Measurements from ENCODE around the gene INSRR.

Gene INSRR

DNA sequence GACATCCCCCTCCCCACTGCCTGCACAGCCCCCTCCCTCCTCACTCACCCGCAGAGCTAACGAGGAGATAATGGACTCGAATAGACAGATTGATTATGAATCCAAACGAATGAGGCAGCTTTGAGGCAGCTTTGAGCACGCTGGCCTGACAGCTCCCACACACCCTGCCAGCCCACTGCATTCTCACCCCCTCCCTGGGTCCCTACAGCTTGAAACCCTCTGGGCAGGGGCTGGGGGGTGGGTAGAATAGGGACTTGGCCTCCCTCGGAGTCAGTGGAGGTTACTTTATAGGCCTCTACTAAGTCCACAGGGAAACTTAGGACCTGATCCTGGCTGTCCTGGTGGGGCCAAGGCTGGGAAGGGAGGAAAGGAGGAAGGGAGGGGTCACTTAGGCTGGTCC lies 3.7 kb upstream of the INSRR start:
- no peak overlapping the region for H3K4me2 ChIP-seq (ENCODE audit: insufficient read depth, low read length, poor library complexity, severe bottlenecking)
- H3K23ac ChIP-seq (ENCODE audit: low read depth, low read length, poor library complexity) = no peak overlapping the region
- no peak overlapping the region for H3K27ac ChIP-seq (replicated peaks; ENCODE audit: low read length)
- H3K36me3 ChIP-seq (replicated peaks in 1 of 2; ENCODE audit: control insufficient read depth in 2 of 2, insufficient read depth in 2 of 2, low read length in 2 of 2) = no peaks in the 10 kb centered on the region
- H3K9ac ChIP-seq (ENCODE audit: low read depth, low read length, poor library complexity) = no peak overlapping the region
- WGBS, 2 donors (ENCODE audit: extremely low coverage in 2 of 2, insufficient read length in 2 of 2, insufficient replicate concordance in 1 of 2) = no CpG with 5 or more reads among the region's 6 CpGs
- H2BK12ac ChIP-seq (ENCODE audit: low read length) = no peak overlapping the region
- H2BK120ac ChIP-seq (ENCODE audit: low read depth, low read length) = no peak overlapping the region
- no peak overlapping the region for H2AK5ac ChIP-seq (ENCODE audit: low read depth, low read length)
- H3K4me3 ChIP-seq (ENCODE audit: low read length in 2 of 2) = no peak overlapping the region
- H3K18ac ChIP-seq (ENCODE audit: low read length) = no peak overlapping the region
- no peak overlapping the region for H2BK15ac ChIP-seq (ENCODE audit: low read length)
- H3K27me3 ChIP-seq (ENCODE audit: control insufficient read depth in 3 of 3, insufficient read depth in 3 of 3, low read depth in 1 of 3, low read length in 3 of 3) = peaks cover 11 to 90% (median 67%) of the 10 kb centered on the region in 3 experiments
- no peak overlapping the region for H2BK5ac ChIP-seq (ENCODE audit: low read length)
- H3K14ac ChIP-seq (ENCODE audit: low read length) = no peak overlapping the region
- no peak for DNase-seq (ENCODE audit: low spot score)
- H4K8ac ChIP-seq (ENCODE audit: low read depth, low read length) = no peak overlapping the region
- no peaks in the 10 kb centered on the region for H3K79me1 ChIP-seq (ENCODE audit: low read depth, low read length)
- peaks cover 27 to 33% of the 10 kb centered on the region in 2 donors for H3K4me1 ChIP-seq (ENCODE audit: control insufficient read depth in 2 of 2, insufficient read depth in 1 of 2, low read depth in 1 of 2, low read length in 2 of 2)
- no peaks in the 10 kb centered on the region for H3K9me3 ChIP-seq (replicated peaks in 1 of 2; ENCODE audit: control insufficient read depth in 2 of 2, insufficient read depth in 1 of 2, low read depth in 1 of 2, low read length in 2 of 2)
- no peak overlapping the region for H3K4ac ChIP-seq (ENCODE audit: low read length)
- H2AFZ ChIP-seq (ENCODE audit: low read length) = no peak overlapping the region
- no peak overlapping the region for H4K91ac ChIP-seq (ENCODE audit: low read depth, low read length, poor library complexity)

DNA sequence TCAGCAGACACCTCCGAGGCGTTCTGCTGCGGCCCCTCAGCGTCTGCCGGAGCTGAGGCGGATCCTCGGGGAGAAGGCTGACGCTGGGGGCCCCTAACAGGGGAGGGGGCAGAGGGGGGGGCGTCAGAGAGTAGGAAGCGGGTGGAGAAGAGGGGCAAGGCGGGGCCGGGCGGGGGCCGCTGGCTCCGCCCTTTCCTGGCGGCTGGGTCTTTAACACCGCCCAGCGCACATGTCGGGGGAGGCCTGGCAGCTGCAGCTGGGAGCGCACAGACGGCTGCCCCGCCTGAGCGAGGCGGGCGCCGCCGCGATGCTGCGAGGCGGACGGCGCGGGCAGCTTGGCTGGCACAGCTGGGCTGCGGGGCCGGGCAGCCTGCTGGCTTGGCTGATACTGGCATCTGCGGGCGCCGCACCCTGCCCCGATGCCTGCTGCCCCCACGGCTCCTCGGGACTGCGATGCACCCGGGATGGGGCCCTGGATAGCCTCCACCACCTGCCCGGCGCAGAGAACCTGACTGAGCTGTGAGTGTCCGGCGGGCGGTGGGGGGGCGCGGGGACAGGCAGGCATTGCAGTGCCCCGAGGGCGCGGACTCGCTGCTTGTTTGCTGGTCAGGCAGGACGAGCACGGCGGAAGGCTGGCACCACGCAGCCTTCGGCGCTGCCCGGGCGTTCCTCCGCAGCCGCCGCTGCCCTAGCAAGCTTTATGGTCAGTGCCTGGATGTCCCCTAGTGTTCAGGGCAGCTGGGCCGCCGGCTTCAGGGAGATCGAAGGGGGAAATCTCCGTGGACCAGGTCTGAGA lies 1.9 kb upstream of the INSRR start, which contains the start of gene NTRK1:
Gene NTRK1, plus strand, starts transcription at position 238 of the 796 bp plus-strand sequence. Its CDS starts 70 bp downstream, at position 308.
- Histone ChIP-seq H3K27me3 (ENCODE audit: control insufficient read depth in 3 of 3, insufficient read depth in 3 of 3, low read depth in 1 of 3, low read length in 3 of 3) (peaks cover 11 to 97% (median 78%) of the 10 kb centered on the region in 3 experiments), H2AFZ (ENCODE audit: low read length) (peak within 1 kb of the TSS; percentile 90), H4K91ac (ENCODE audit: low read depth, low read length, poor library complexity) (no peak within 1 kb of the TSS), H3K23ac (ENCODE audit: low read depth, low read length, poor library complexity) (peak within 1 kb of the TSS; percentile 86), H3K36me3 (replicated peaks in 1 of 2; ENCODE audit: control insufficient read depth in 2 of 2, insufficient read depth in 2 of 2, low read length in 2 of 2) (no peaks in the 10 kb centered on the region), H3K27ac (replicated peaks; ENCODE audit: low read length) (no peak within 1 kb of the TSS), H2BK5ac (ENCODE audit: low read length) (no peak within 1 kb of the TSS), H3K9me3 (replicated peaks in 1 of 2; ENCODE audit: control insufficient read depth in 2 of 2, insufficient read depth in 1 of 2, low read depth in 1 of 2, low read length in 2 of 2) (no peaks in the 10 kb centered on the region), H3K79me1 (ENCODE audit: low read depth, low read length) (no peaks in the 10 kb centered on the region), H3K4me3 (ENCODE audit: low read length in 2 of 2) (peak within 1 kb of the TSS; percentile 21 to 72), H4K8ac (ENCODE audit: low read depth, low read length) (no peak within 1 kb of the TSS), H3K4me2 (ENCODE audit: insufficient read depth, low read length, poor library complexity, severe bottlenecking) (peak within 1 kb of the TSS; percentile 88), H2BK120ac (ENCODE audit: low read depth, low read length) (no peak within 1 kb of the TSS), H3K9ac (ENCODE audit: low read depth, low read length, poor library complexity) (peak within 1 kb of the TSS; percentile 76), H2BK15ac (ENCODE audit: low read length) (peak within 1 kb of the TSS; percentile 79), H3K4me1 (ENCODE audit: control insufficient read depth in 2 of 2, insufficient read depth in 1 of 2, low read depth in 1 of 2, low read length in 2 of 2) (peaks cover 17 to 22% of the 10 kb centered on the region in 2 donors), H3K18ac (ENCODE audit: low read length) (peak within 1 kb of the TSS; percentile 89), H2BK12ac (ENCODE audit: low read length) (no peak within 1 kb of the TSS), H2AK5ac (ENCODE audit: low read depth, low read length) (peak within 1 kb of the TSS; percentile 57), H3K14ac (ENCODE audit: low read length) (peak within 1 kb of the TSS; percentile 27), H3K4ac (ENCODE audit: low read length) (no peak within 1 kb of the TSS)
- no peak for DNase-seq (ENCODE audit: low spot score)
- no CpG with 5 or more reads among the region's 69 CpGs for WGBS, 2 donors (ENCODE audit: extremely low coverage in 2 of 2, insufficient read length in 2 of 2, insufficient replicate concordance in 1 of 2)

DNA sequence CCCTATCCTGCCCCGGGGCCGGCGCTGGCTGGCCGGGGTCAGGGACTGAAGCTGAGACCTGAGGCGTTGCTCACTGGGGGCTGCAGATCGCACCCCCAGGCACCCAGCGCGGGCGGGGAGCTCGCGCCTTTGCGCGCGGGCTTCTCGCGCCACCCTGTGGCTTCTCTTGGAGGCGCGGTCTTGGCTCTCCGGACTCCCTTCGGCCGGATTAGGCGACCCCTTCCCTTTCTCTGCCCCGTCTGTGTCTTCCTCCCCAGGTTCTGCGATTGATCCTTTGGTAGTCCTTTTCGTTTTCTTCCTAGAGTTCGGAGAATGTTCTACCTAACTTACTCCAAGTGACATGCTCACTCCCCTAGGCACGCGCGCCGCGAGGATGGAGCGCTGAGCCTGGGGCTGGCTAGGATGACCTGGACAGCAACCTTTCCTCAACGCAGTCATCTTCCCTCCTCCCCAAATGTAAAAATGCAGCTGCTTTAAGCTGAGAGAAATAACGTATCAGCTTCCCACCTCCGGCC lies 1.3 kb upstream of the INSRR start:
- no peaks in the 10 kb centered on the region for H3K36me3 ChIP-seq (replicated peaks in 1 of 2; ENCODE audit: control insufficient read depth in 2 of 2, insufficient read depth in 2 of 2, low read length in 2 of 2)
- H2BK15ac ChIP-seq (ENCODE audit: low read length) = no peak overlapping the region
- H3K4me3 ChIP-seq (ENCODE audit: low read length in 2 of 2) = peak overlapping the region; percentile 1 to 72
- no peak overlapping the region for H3K14ac ChIP-seq (ENCODE audit: low read length)
- no peak overlapping the region for H4K91ac ChIP-seq (ENCODE audit: low read depth, low read length, poor library complexity)
- H3K27me3 ChIP-seq (ENCODE audit: control insufficient read depth in 3 of 3, insufficient read depth in 3 of 3, low read depth in 1 of 3, low read length in 3 of 3) = peaks cover 11 to 90% (median 78%) of the 10 kb centered on the region in 3 experiments
- no peaks in the 10 kb centered on the region for H3K79me1 ChIP-seq (ENCODE audit: low read depth, low read length)
- no peak overlapping the region for H3K4ac ChIP-seq (ENCODE audit: low read length)
- H2BK120ac ChIP-seq (ENCODE audit: low read depth, low read length) = no peak overlapping the region
- no peak for DNase-seq (ENCODE audit: low spot score)
- H3K27ac ChIP-seq (replicated peaks; ENCODE audit: low read length) = no peak overlapping the region
- no peak overlapping the region for H2BK12ac ChIP-seq (ENCODE audit: low read length)
- peak overlapping the region; percentile 1 for H3K18ac ChIP-seq (ENCODE audit: low read length)
- no CpG with 5 or more reads among the region's 35 CpGs for WGBS, 2 donors (ENCODE audit: extremely low coverage in 2 of 2, insufficient read length in 2 of 2, insufficient replicate concordance in 1 of 2)
- peak overlapping the region; percentile 90 for H2AFZ ChIP-seq (ENCODE audit: low read length)
- peaks cover 11 to 20% of the 10 kb centered on the region in 2 donors for H3K4me1 ChIP-seq (ENCODE audit: control insufficient read depth in 2 of 2, insufficient read depth in 1 of 2, low read depth in 1 of 2, low read length in 2 of 2)
- no peak overlapping the region for H3K23ac ChIP-seq (ENCODE audit: low read depth, low read length, poor library complexity)
- no peaks in the 10 kb centered on the region for H3K9me3 ChIP-seq (replicated peaks in 1 of 2; ENCODE audit: control insufficient read depth in 2 of 2, insufficient read depth in 1 of 2, low read depth in 1 of 2, low read length in 2 of 2)
- no peak overlapping the region for H4K8ac ChIP-seq (ENCODE audit: low read depth, low read length)
- peak overlapping the region; percentile 88 for H3K4me2 ChIP-seq (ENCODE audit: insufficient read depth, low read length, poor library complexity, severe bottlenecking)
- H3K9ac ChIP-seq (ENCODE audit: low read depth, low read length, poor library complexity) = no peak overlapping the region
- H2BK5ac ChIP-seq (ENCODE audit: low read length) = no peak overlapping the region
- H2AK5ac ChIP-seq (ENCODE audit: low read depth, low read length) = no peak overlapping the region

DNA sequence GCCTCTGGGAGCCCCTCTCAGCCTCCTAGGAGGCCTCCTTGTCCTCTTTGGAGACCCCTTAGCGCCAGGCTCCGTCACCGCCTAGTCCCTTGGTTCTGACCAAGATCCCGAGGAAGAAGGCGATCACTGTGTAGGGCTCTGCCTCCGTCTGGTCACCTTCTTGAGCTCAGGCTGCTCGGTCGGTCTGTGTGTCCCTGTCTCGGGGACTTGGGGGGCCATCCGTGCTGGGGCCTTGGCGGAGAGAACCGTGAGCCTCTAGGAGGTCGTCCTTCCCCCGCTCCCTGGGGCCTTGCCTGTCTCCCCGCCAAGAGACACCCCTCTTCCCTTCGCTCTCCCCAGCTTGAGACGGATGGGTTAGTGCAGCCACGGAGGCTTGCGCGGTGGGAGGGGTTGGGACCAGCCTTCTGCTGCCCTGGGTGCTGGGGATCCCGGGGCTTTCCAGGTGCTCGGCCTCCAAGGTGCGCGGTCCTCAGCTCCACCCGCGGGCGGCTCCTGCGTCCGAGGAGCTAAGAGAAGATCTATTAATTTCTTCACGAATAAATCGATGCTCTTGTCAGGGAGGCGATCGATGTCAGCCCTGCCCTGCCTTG lies 701 bp upstream of the INSRR start:
- Histone ChIP-seq H3K27me3 (ENCODE audit: control insufficient read depth in 3 of 3, insufficient read depth in 3 of 3, low read depth in 1 of 3, low read length in 3 of 3) (peaks cover 11 to 90% (median 74%) of the 10 kb centered on the region in 3 experiments), H3K4me3 (ENCODE audit: low read length in 2 of 2) (peak overlapping the region; percentile 21 to 69)
- DNase-seq (ENCODE audit: low spot score) = no peak

More for the DNA sequence above, 701 bp upstream of the INSRR start:
- Histone ChIP-seq H4K8ac (ENCODE audit: low read depth, low read length) (no peak overlapping the region), H3K4me2 (ENCODE audit: insufficient read depth, low read length, poor library complexity, severe bottlenecking) (peak overlapping the region; percentile 88), H3K9ac (ENCODE audit: low read depth, low read length, poor library complexity) (peak overlapping the region; percentile 76), H2BK120ac (ENCODE audit: low read depth, low read length) (no peak overlapping the region), H3K4me1 (ENCODE audit: control insufficient read depth in 2 of 2, insufficient read depth in 1 of 2, low read depth in 1 of 2, low read length in 2 of 2) (peaks cover 9 to 20% of the 10 kb centered on the region in 2 donors), H3K36me3 (replicated peaks in 1 of 2; ENCODE audit: control insufficient read depth in 2 of 2, insufficient read depth in 2 of 2, low read length in 2 of 2) (no peaks in the 10 kb centered on the region), H3K23ac (ENCODE audit: low read depth, low read length, poor library complexity) (peak overlapping the region; percentile 74), H2BK5ac (ENCODE audit: low read length) (no peak overlapping the region), H3K79me1 (ENCODE audit: low read depth, low read length) (no peaks in the 10 kb centered on the region), H3K27ac (replicated peaks; ENCODE audit: low read length) (no peak overlapping the region), H3K14ac (ENCODE audit: low read length) (no peak overlapping the region), H2BK12ac (ENCODE audit: low read length) (no peak overlapping the region), H3K9me3 (replicated peaks in 1 of 2; ENCODE audit: control insufficient read depth in 2 of 2, insufficient read depth in 1 of 2, low read depth in 1 of 2, low read length in 2 of 2) (no peaks in the 10 kb centered on the region), H4K91ac (ENCODE audit: low read depth, low read length, poor library complexity) (no peak overlapping the region), H2BK15ac (ENCODE audit: low read length) (peak overlapping the region; percentile 79), H2AFZ (ENCODE audit: low read length) (peak overlapping the region; percentile 90), H2AK5ac (ENCODE audit: low read depth, low read length) (no peak overlapping the region), H3K4ac (ENCODE audit: low read length) (no peak overlapping the region), H3K18ac (ENCODE audit: low read length) (peak overlapping the region; percentile 89)
- WGBS, 2 donors (ENCODE audit: extremely low coverage in 2 of 2, insufficient read length in 2 of 2, insufficient replicate concordance in 1 of 2) = no CpG with 5 or more reads among the region's 33 CpGs
